Measurements from ENCODE around the gene PDLIM1. TPM values are rescaled to one million over a fixed set of nuclear protein-coding genes. Genes with fewer than 3 reads are reported as not detected.
"Not testable (repeated sequence)": the region's sequence is repeated elsewhere in the genome, so short reads cannot be mapped to it uniquely, and the experiment has no call there.

The PDLIM1 gene
- total RNA-seq, 1 donor from 2014 or later, result 67.1 TPM

DNA sequence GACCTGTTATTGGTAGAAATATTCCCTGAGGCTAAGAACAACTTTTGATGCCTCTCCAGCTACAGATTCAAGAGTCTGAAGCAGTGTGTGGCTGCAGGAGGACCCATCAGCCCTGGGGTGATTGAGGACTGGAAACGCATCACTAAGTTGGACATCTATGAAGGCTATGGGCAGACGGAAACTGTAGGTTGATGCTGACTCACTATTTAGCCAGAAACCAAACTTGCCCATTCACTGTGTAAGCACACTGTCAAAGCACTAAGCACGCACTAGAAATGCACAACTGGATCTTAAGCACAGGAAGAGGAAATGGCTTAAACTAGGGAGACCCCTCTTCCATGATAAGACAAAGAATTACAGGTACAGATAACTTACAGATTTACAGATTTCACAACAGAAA, 76.0 kb downstream of the PDLIM1 start:
- DNase-seq (ENCODE audit: low spot score) (no peak), ATAC-seq (no peak)

DNA sequence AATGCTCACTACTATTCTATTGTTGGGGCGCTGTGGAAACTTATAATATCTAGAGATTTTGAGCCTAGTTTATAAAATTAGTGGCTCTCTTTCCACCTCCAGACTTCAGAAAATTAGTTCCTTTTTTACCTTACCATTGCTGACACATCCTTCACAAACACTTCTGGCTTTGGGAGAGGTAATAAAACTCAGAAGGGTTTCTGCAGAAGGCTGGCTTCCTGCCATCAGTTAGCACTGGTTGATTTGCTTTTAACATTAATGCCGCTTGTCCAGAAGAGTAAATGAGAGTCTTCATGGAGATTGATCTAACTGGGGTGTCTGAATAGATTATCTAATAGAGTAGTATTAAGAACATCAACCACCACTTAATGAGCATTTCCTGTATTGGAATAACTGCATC, 76.4 kb downstream of the PDLIM1 start:
- DNase-seq (ENCODE audit: low spot score) (no peak), ATAC-seq (no peak)

DNA sequence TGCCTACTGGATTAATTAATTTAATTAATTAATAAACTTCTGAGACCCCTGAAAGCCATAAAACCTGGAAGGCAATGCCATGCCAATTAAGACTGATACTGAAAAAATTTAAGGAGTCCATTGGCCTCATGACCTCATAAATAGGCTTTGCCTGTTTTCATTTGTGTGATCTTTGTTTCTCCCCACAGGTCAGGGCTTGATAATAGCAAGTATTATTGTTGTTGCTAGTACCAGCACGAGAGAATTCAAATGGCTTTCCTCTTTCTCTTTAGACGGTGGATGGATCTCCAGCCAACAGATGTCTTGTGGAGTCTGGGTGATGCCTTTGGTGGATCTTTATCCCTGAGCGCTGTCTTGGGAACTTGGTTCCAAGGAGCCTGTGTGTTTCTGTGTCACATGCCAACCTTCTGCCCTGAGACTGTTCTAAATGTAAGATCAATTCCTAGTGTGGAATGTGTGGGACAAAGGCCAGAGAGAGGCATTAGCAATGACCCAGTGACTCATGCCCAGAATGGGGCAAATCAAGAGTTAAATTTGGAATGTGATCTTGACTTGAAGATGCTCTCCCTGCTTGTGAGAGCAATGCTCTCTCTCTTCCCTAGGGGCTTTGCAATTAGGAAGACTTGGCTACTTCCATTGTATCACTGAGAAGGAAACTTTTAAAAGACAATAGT, 79.1 kb downstream of the PDLIM1 start:
- DNase-seq (ENCODE audit: low spot score), result no peak
- no peak for ATAC-seq

DNA sequence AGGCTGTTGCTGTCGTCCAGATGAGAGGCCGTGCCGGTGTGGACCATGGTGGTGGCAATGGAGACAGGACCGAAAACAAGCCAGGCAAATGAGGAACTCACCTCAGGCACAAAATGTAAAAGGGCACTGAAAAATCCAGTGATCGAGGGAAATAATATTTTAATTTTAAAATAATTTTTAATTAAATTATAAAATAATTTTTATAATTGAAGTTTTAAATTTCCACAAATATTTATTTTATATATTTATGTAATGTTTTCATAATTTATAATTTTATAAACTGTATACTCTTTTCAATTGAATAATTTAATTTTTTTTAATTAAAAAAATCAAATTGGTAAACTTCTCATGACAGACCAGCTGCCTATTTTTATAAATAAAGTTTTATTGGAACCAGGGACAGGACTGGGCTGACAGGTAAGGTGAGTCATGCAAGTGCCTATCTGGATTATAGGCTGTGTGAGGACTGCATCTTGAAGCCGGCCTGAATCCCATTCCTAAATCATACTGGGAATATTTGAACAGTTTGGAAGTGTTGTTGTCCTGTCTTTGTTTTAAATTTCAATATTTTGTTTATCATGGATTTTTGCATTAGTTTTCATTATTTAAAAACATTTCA, 81.2 kb downstream of the PDLIM1 start:
- ATAC-seq (no peak), DNase-seq (ENCODE audit: low spot score) (no peak)

DNA sequence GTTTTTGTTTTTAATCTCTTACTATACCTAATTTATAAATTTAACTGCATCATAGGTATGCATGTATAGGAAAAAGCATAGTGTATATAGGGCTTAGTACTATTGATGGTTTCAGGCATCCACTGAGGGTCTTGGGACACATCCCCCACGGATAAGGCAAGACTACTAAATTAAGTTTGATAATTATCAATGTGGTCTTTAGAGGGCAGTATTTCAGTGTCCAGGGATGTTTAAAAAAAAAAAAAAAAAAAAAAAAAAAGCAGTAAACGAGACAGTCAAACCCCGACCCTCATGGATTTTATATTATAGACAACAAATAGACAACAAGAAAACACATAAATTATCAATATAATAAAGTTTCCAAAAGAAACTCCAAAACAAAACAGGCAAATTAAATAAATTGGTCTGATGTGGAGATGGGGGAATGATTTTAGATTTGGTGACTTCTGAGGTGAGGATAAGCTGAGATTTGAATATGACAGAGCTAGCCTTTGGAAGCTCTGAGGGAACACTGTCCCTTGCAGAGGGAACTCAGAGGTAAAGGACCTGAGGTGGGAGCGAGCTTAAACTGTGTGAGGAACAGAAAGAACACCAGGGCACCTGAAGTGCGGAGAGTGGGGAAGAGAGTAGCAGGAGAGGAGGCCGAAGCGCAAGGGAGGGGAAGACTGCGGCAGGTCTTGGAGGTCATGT, 82.0 kb downstream of the PDLIM1 start:
- peak; percentile 55 for ATAC-seq
- DNase-seq (ENCODE audit: low spot score), result no peak

DNA sequence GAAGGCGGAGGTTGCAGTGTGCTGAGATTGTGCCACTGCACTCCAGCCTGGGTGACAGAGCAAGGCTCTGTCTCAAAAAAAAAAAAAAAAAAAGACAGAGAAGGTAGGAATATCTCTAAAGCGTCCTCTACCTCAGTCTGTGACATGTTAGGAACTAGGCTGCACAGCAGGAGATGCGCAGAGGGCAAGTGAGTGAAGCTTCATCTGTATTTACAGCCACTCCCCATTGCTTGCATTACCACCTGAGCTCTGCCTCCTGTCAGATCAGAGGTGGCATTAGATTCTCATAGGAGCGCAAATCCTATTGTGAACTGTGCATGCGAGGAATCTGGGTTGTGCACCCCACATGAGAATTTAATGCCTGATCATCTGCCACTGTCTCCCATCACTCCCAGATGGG, 87.9 kb downstream of the PDLIM1 start:
- DNase-seq (ENCODE audit: low spot score); ATAC-seq: not testable (repeated sequence)

DNA sequence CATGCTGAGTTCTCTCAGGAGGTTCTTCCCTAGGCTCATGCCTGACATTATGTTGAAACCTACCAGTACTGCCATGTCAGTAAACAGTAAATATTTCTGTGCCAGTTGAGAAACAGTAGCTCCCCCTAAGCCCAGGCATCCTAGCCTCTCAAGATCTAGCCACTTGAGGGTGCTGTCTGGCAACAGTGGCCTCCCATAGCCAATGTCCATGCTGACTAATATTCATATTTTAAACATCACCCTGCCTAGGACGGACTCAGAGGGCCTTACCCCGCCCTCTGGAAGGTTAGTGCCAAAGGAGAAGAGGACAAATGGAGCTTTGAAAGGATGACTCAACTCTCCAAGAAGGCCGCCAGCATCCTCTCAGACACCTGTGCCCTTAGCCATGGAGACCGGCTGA, 89.1 kb downstream of the PDLIM1 start:
- ATAC-seq (no peak), DNase-seq (ENCODE audit: low spot score) (no peak)

DNA sequence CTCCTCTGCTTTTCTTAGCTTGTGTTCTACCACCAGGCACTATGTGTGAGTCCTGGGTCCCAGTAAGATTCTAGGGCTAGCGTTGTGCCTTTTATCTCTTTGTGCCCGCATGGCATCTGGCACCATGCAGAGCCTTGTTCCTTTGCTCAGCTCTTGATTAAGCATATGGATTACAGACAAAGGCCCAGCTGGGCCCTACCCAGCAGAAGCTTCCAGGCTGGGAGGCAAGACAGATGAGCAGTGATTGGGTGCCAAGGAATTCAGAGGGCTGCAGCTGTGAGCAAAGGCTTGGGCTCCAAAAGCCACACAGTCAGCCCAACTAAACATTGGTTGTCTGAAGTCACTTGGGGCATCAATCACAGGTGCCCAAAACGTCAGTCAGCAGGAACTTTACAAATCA, 94.8 kb downstream of the PDLIM1 start:
- DNase-seq (ENCODE audit: low spot score) (no peak), ATAC-seq (no peak)

DNA sequence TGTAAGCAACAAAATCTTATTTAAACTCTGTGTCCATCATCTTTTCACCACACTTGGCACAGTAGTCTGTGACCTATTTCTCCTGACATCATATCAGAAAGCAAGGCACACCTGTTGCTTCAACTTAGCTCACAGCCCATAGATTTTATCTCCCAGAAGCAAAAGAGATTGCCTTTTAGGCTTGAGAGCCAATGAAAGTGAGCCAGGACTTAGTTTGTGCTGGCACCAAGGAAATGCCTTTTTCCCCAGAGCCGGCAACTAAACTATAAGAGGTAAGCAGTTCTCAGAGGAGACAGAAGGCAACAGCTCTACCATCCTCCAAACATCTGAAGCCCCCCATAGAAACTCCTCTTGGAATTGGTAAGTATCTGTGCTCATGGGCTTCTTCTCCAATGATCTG, 96.9 kb downstream of the PDLIM1 start, which contains the start of gene ACSM6:
ACSM6 (plus strand) TSS at position 295 of the 400 bp plus-strand sequence. CDS start 248 bp downstream, outside the sequence.
- no peak for DNase-seq (ENCODE audit: low spot score)
- ATAC-seq, result no peak

DNA sequence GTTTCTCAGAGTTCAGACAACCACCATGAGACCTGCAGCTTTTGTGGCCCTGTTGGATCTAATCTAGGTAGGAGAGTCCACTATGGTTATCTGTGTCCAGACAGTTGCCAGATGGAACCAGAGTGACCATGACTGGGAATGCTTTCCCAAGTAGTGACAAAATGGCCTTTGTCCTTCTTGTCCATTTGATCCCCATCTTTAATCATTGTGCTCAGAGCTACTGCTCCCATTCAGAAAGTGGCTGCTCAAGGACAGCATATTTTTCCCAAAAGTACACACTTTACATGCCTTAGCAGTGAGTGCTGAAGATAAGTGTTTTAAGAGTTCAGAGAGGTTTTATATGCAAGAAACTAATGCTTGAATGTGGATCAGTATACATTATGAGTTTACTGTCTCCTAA, 102.2 kb downstream of the PDLIM1 start:
- no peak for DNase-seq (ENCODE audit: low spot score)
- no peak for ATAC-seq

DNA sequence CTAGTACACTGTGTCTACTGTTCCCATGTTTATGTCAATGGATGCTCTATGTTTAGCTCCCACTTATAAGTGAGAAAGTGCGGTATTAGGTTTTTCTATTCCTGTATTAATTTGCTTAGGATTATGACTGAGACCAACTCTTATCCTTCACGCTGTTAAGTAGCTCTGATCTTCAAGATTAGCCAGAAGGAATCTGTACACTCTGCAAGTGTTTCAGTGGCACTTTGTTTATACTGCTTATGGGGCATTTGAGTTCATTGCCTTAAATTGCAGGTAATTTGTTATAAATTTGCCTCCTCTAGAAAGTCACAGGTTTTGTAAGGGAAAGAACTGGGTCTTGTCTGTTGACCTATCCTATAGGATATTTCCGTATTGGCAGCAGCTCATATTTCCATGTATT, 103.2 kb downstream of the PDLIM1 start:
- no peak for ATAC-seq
- no peak for DNase-seq (ENCODE audit: low spot score)

Other genes with a start within 250 kb of the PDLIM1 start
- gene CYP2C8, start 221.5 kb downstream of the PDLIM1 start, total RNA-seq, result 1,524 TPM
- gene ACSM6, start 96.8 kb downstream of the PDLIM1 start, total RNA-seq, result not detected